HL-60 (cell line): ENCODE results near the gene ANXA2R.

ENCODE experiments used
- DNase-seq, 2 experiments: peaks; one replicate each; pipeline ENCODE4 v3.0.0-alpha.2; 2010 to 2020; ENCODE audit warnings: low read depth in 1 of 2, low spot score in 1 of 2
- H3K27ac ChIP-seq: fragments of 250-450 bp; sonication (Bioruptor Pico); replicated peaks from 2 replicates; pipeline ENCODE4 v1.5.1; 2020; ENCODE audit warnings: mild to moderate bottlenecking, moderate library complexity
- H3K27me3 ChIP-seq: fragments of 250-450 bp; sonication (Bioruptor Pico); 2 replicates; pipeline ENCODE4 v1.5.1; 2021; ENCODE audit warnings: mild to moderate bottlenecking, moderate library complexity; ENCODE audit not compliant: insufficient read depth, poor library complexity, severe bottlenecking
- H3K4me3 ChIP-seq: replicated peaks from 2 replicates; pipeline ENCODE4 v1.5.1; 2011; ENCODE audit warnings: mild to moderate bottlenecking, control low read depth, low read length; ENCODE audit not compliant: insufficient read depth
- CTCF ChIP-seq: IDR thresholded peaks from one replicate; pipeline ENCODE4 v1.5.1; 2011; ENCODE audit warnings: low read length, control low read depth, inconsistent platforms; ENCODE audit not compliant: insufficient read depth
- GABPA ChIP-seq: IDR thresholded peaks from 2 replicates; pipeline ENCODE4 v1.6.1; 2012; ENCODE audit warnings: low read depth
- POLR2AphosphoS5 ChIP-seq: IDR thresholded peaks from 2 replicates; pipeline ENCODE4 v1.6.1; 2012; ENCODE audit warnings: low read depth
- REST ChIP-seq: IDR thresholded peaks from 2 replicates; pipeline ENCODE4 v1.6.1; 2012; ENCODE audit warnings: low read depth; ENCODE audit not compliant: insufficient replicate concordance
- SPI1 ChIP-seq: IDR thresholded peaks from 2 replicates; pipeline ENCODE4 v1.6.1; 2012; ENCODE audit warnings: low read depth, mild to moderate bottlenecking, borderline replicate concordance

The ANXA2R gene

GRCh38 chr5:43041110-43041668 lies 1.1 kb upstream of the ANXA2R start:
- Histone ChIP-seq H3K27me3 (no peaks in the 10 kb centered on the region), H3K4me3 (peak overlapping the region; percentile 44), H3K27ac (peak overlapping the region; percentile 100)
- TF ChIP-seq CTCF (no peak), POLR2AphosphoS5 (no peak; the same call in 1 of the 2 replicates), GABPA (no peak), REST (no peak), SPI1 (no peak)
- peak in 1 of 2 experiments; percentile 58 for DNase-seq

- TF ChIP-seq SPI1 (no peak), POLR2AphosphoS5 (no peak), REST (peak; percentile 43)
- DNase-seq, result peak in 1 of 2 experiments; percentile 85
- Histone ChIP-seq H3K4me3 (peak overlapping the region; percentile 44), H3K27ac (peak overlapping the region; percentile 100), H3K27me3 (no peaks in the 10 kb centered on the region)
Measured at GRCh38 chr5:43039471-43040286, 440 bp downstream of the ANXA2R start.

- H3K27me3 ChIP-seq, result no peaks in the 10 kb centered on the region
- DNase-seq, result no peak
- H3K4me3 ChIP-seq, result peak overlapping the region; percentile 44
- H3K27ac ChIP-seq, result peak overlapping the region; percentile 100
- TF ChIP-seq POLR2AphosphoS5, result no peak
- TF ChIP-seq GABPA, result no peak
- no peak for TF ChIP-seq CTCF
- TF ChIP-seq REST, result no peak
- TF ChIP-seq SPI1, result no peak
Measured at GRCh38 chr5:43039152-43039470, 1.0 kb downstream of the ANXA2R start.
